ENCODE measurements around the gene C4BPB. TPM values are rescaled to one million over a fixed set of nuclear protein-coding genes. Genes with fewer than 3 reads are reported as not detected.

Gene C4BPB
- total RNA-seq, 5 donors from 2014 or later (not counting 1 experiment from before 2014, with no cell fraction given), result 0.66 to 4.8 (median 1.0) TPM; not detected in 1

GRCh38 chr1:207058252-207058651 lies 30.4 kb upstream of the C4BPB start:
- no peak overlapping the region for H3K4me3 Mint-ChIP-seq
- CTCF ChIA-PET, result interaction anchor here in 1 of 2 donors (0.6 kb wide), 1 partner anchor 18 kb away, joined by 6 read pairs; no protein-coding TSS in a partner anchor

GRCh38 chr1:207058878-207059867 lies 29.5 kb upstream of the C4BPB start:
- Mint-ChIP-seq H3K9me3 (no peaks in the 10 kb centered on the region), H3K4me1 (peaks cover 2 to 9% (median 6%) of the 10 kb centered on the region in 3 donors), H3K36me3 (peaks cover 27% of the 10 kb centered on the region), H3K27me3 (no peaks in the 10 kb centered on the region), H3K27ac (no peak overlapping the region), H3K4me3 (no peak overlapping the region)
- CTCF ChIA-PET, result interaction anchor here in 1 of 2 donors (0.6 kb wide), 1 partner anchor 17 kb away, joined by 6 read pairs; no protein-coding TSS in a partner anchor
- ATAC-seq (replicated peaks in 1 of 4), result no peak
- Histone ChIP-seq H3K27ac (ENCODE audit: low read length) (no peak overlapping the region), H3K27me3 (replicated peaks in 1 of 2; ENCODE audit: control insufficient read depth in 2 of 2, extremely low read depth in 1 of 2, insufficient read depth in 2 of 2, low read length in 1 of 2) (peaks cover 0 to 2% of the 10 kb centered on the region in 2 experiments), H3K4me1 (ENCODE audit: control insufficient read depth in 1 of 2, extremely low read depth in 1 of 2, insufficient read depth in 2 of 2, low read length in 2 of 2) (no peaks in the 10 kb centered on the region), H3K9me3 (no peaks in the 10 kb centered on the region), H3K4me3 (ENCODE audit: control insufficient read depth in 1 of 2, extremely low read depth in 1 of 2, low read length in 1 of 2) (no peak overlapping the region), H3K36me3 (ENCODE audit: control insufficient read depth in 2 of 2, extremely low read depth in 1 of 2, insufficient read depth in 1 of 2, low read length in 1 of 2) (peaks cover 2 to 4% of the 10 kb centered on the region in 2 donors)
- POLR2A ChIA-PET, result no interaction called here
- WGBS (ENCODE audit: insufficient coverage), result 72% methylated on average over 4 of the region's 6 CpGs
- no peak for DNase-seq

More at GRCh38 chr1:207058252-207058651, 30.4 kb upstream of the C4BPB start:
- peaks cover under 1 to 2% of the 10 kb centered on the region in 2 donors for H3K36me3 ChIP-seq (ENCODE audit: control insufficient read depth in 2 of 2, extremely low read depth in 1 of 2, insufficient read depth in 1 of 2, low read length in 1 of 2)
- H3K9me3 ChIP-seq, result no peaks in the 10 kb centered on the region
- ATAC-seq (replicated peaks in 1 of 4), result no peak
- peaks cover 9 to 15% (median 11%) of the 10 kb centered on the region in 3 donors for H3K4me1 Mint-ChIP-seq
- POLR2A ChIA-PET, result interaction anchor here in 1 of 2 donors (0.7 kb wide), 1 partner anchor 25 kb away, joined by 3 read pairs; the partner anchor contains the start of gene C1orf116
- H3K27me3 ChIP-seq (replicated peaks in 1 of 2; ENCODE audit: control insufficient read depth in 2 of 2, extremely low read depth in 1 of 2, insufficient read depth in 2 of 2, low read length in 1 of 2), result peaks cover 0 to 2% of the 10 kb centered on the region in 2 experiments
- no peak for DNase-seq
- H3K4me1 ChIP-seq (ENCODE audit: control insufficient read depth in 1 of 2, extremely low read depth in 1 of 2, insufficient read depth in 2 of 2, low read length in 2 of 2), result peaks cover 0 to 5% of the 10 kb centered on the region in 2 experiments
- peaks cover 18% of the 10 kb centered on the region for H3K36me3 Mint-ChIP-seq
- no peak overlapping the region for H3K27ac Mint-ChIP-seq
- no peaks in the 10 kb centered on the region for H3K27me3 Mint-ChIP-seq
- 100% methylated on average over 1 of the region's 4 CpGs for WGBS (ENCODE audit: insufficient coverage)
- no peak overlapping the region for H3K4me3 ChIP-seq (ENCODE audit: control insufficient read depth in 1 of 2, extremely low read depth in 1 of 2, low read length in 1 of 2)
- H3K9me3 Mint-ChIP-seq, result no peaks in the 10 kb centered on the region
- H3K27ac ChIP-seq (ENCODE audit: low read length), result no peak overlapping the region

GRCh38 chr1:207059881-207060280 lies 28.8 kb upstream of the C4BPB start:
- Mint-ChIP-seq H3K36me3 (peaks cover 31% of the 10 kb centered on the region), H3K4me1 (peaks cover 0 to 3% (median 2%) of the 10 kb centered on the region in 3 donors), H3K9me3 (no peaks in the 10 kb centered on the region), H3K4me3 (no peak overlapping the region), H3K27me3 (no peaks in the 10 kb centered on the region), H3K27ac (no peak overlapping the region)
- H3K27ac ChIP-seq (ENCODE audit: low read length), result no peak overlapping the region
- WGBS (ENCODE audit: insufficient coverage), result 70% methylated on average over 1 of the region's 4 CpGs
- DNase-seq (no peak), ATAC-seq (replicated peaks in 1 of 4) (no peak)
- peaks cover 2 to 4% of the 10 kb centered on the region in 2 donors for H3K36me3 ChIP-seq (ENCODE audit: control insufficient read depth in 2 of 2, extremely low read depth in 1 of 2, insufficient read depth in 1 of 2, low read length in 1 of 2)
- no peak overlapping the region for H3K4me3 ChIP-seq (ENCODE audit: control insufficient read depth in 1 of 2, extremely low read depth in 1 of 2, low read length in 1 of 2)
- H3K9me3 ChIP-seq, result no peaks in the 10 kb centered on the region
- POLR2A ChIA-PET, result no interaction called here
- CTCF ChIA-PET, result interaction anchor here (0.6 to 1.2 kb wide), 3 partner anchors 18 to 458 kb away, joined by 3 read pairs; no protein-coding TSS in a partner anchor
- no peaks in the 10 kb centered on the region for H3K4me1 ChIP-seq (ENCODE audit: control insufficient read depth in 1 of 2, extremely low read depth in 1 of 2, insufficient read depth in 2 of 2, low read length in 2 of 2)
- H3K27me3 ChIP-seq (replicated peaks in 1 of 2; ENCODE audit: control insufficient read depth in 2 of 2, extremely low read depth in 1 of 2, insufficient read depth in 2 of 2, low read length in 1 of 2), result peaks cover 0 to 2% of the 10 kb centered on the region in 2 experiments

GRCh38 chr1:207060596-207060995 lies 28.1 kb upstream of the C4BPB start:
- Histone ChIP-seq H3K27ac (ENCODE audit: low read length) (no peak overlapping the region), H3K36me3 (ENCODE audit: control insufficient read depth in 2 of 2, extremely low read depth in 1 of 2, insufficient read depth in 1 of 2, low read length in 1 of 2) (peaks cover 2 to 4% of the 10 kb centered on the region in 2 donors), H3K4me1 (ENCODE audit: control insufficient read depth in 1 of 2, extremely low read depth in 1 of 2, insufficient read depth in 2 of 2, low read length in 2 of 2) (no peaks in the 10 kb centered on the region), H3K27me3 (replicated peaks in 1 of 2; ENCODE audit: control insufficient read depth in 2 of 2, extremely low read depth in 1 of 2, insufficient read depth in 2 of 2, low read length in 1 of 2) (peaks cover 0 to 2% of the 10 kb centered on the region in 2 experiments), H3K4me3 (ENCODE audit: control insufficient read depth in 1 of 2, extremely low read depth in 1 of 2, low read length in 1 of 2) (no peak overlapping the region), H3K9me3 (no peaks in the 10 kb centered on the region)
- no peaks in the 10 kb centered on the region for H3K9me3 Mint-ChIP-seq
- peaks cover 31% of the 10 kb centered on the region for H3K36me3 Mint-ChIP-seq
- no peak overlapping the region for H3K4me3 Mint-ChIP-seq
- H3K27me3 Mint-ChIP-seq, result no peaks in the 10 kb centered on the region
- H3K4me1 Mint-ChIP-seq, result no peaks in the 10 kb centered on the region
- ATAC-seq (replicated peaks in 1 of 4) (no peak), DNase-seq (no peak)
- POLR2A ChIA-PET, result no interaction called here
- CTCF ChIA-PET, result interaction anchor here (0.6 to 1.5 kb wide), 5 partner anchors 11 to 148 kb away, joined by 3 to 10 read pairs (median 5); no protein-coding TSS in a partner anchor
- WGBS (ENCODE audit: insufficient coverage), result no CpG with 5 or more reads among the region's 3 CpGs
- H3K27ac Mint-ChIP-seq, result no peak overlapping the region

GRCh38 chr1:207062058-207062457 lies 26.6 kb upstream of the C4BPB start:
- POLR2A ChIA-PET, result no interaction called here
- H3K9me3 ChIP-seq, result no peaks in the 10 kb centered on the region
- H3K36me3 Mint-ChIP-seq, result peaks cover 31% of the 10 kb centered on the region
- CTCF ChIA-PET, result interaction anchor here in 1 of 2 donors (0.6 to 1.5 kb wide), 2 partner anchors 12 to 17 kb away, joined by 4 to 6 read pairs; no protein-coding TSS in a partner anchor
- ATAC-seq (replicated peaks in 1 of 4), result no peak
- no peaks in the 10 kb centered on the region for H3K27me3 ChIP-seq (replicated peaks in 1 of 2; ENCODE audit: control insufficient read depth in 2 of 2, extremely low read depth in 1 of 2, insufficient read depth in 2 of 2, low read length in 1 of 2)
- H3K4me3 Mint-ChIP-seq, result no peak overlapping the region
- H3K27ac Mint-ChIP-seq, result no peak overlapping the region
- H3K36me3 ChIP-seq (ENCODE audit: control insufficient read depth in 2 of 2, extremely low read depth in 1 of 2, insufficient read depth in 1 of 2, low read length in 1 of 2), result peaks cover 2 to 4% of the 10 kb centered on the region in 2 donors
- H3K27me3 Mint-ChIP-seq, result no peaks in the 10 kb centered on the region
- no peak overlapping the region for H3K27ac ChIP-seq (ENCODE audit: low read length)
- DNase-seq, result no peak
- no peaks in the 10 kb centered on the region for H3K4me1 Mint-ChIP-seq
- no peaks in the 10 kb centered on the region for H3K4me1 ChIP-seq (ENCODE audit: control insufficient read depth in 1 of 2, extremely low read depth in 1 of 2, insufficient read depth in 2 of 2, low read length in 2 of 2)
- no peak overlapping the region for H3K4me3 ChIP-seq (ENCODE audit: control insufficient read depth in 1 of 2, extremely low read depth in 1 of 2, low read length in 1 of 2)
- no peaks in the 10 kb centered on the region for H3K9me3 Mint-ChIP-seq
- no CpG with 5 or more reads among the region's 1 CpG for WGBS (ENCODE audit: insufficient coverage)

- H3K4me1 ChIP-seq (ENCODE audit: control insufficient read depth in 1 of 2, extremely low read depth in 1 of 2, insufficient read depth in 2 of 2, low read length in 2 of 2), result no peaks in the 10 kb centered on the region
- Mint-ChIP-seq H3K27ac (no peak overlapping the region), H3K4me3 (no peak overlapping the region), H3K36me3 (peaks cover 31% of the 10 kb centered on the region), H3K27me3 (no peaks in the 10 kb centered on the region), H3K9me3 (no peaks in the 10 kb centered on the region), H3K4me1 (no peaks in the 10 kb centered on the region)
- peaks cover 2 to 4% of the 10 kb centered on the region in 2 donors for H3K36me3 ChIP-seq (ENCODE audit: control insufficient read depth in 2 of 2, extremely low read depth in 1 of 2, insufficient read depth in 1 of 2, low read length in 1 of 2)
- no peak for DNase-seq
- ATAC-seq (replicated peaks in 1 of 4), result no peak
- CTCF ChIA-PET, result no interaction called here
- no peaks in the 10 kb centered on the region for H3K9me3 ChIP-seq
- 89% methylated on average over 4 of the region's 5 CpGs for WGBS (ENCODE audit: insufficient coverage)
- no peak overlapping the region for H3K27ac ChIP-seq (ENCODE audit: low read length)
- POLR2A ChIA-PET, result no interaction called here
- H3K27me3 ChIP-seq (replicated peaks in 1 of 2; ENCODE audit: control insufficient read depth in 2 of 2, extremely low read depth in 1 of 2, insufficient read depth in 2 of 2, low read length in 1 of 2), result no peaks in the 10 kb centered on the region
- H3K4me3 ChIP-seq (ENCODE audit: control insufficient read depth in 1 of 2, extremely low read depth in 1 of 2, low read length in 1 of 2), result no peak overlapping the region
These were observed 25.6 kb upstream of the C4BPB start for GRCh38 chr1:207063014-207063413.

Measured in T-cell (primary cell).